HCT116 (cell line): ENCODE measurements around the gene RNASEH2B. TPM values are rescaled to one million over a fixed set of nuclear protein-coding genes. Genes with fewer than 3 reads are reported as not detected.

ENCODE experiments used
- ATAC-seq: fragments of 200-7000 bp; cut with Tn5 transposase; 2 replicates; pipeline ENCODE4 v1.9.1; 2020; ENCODE audit warnings: mild to moderate bottlenecking, moderate library complexity
- BruUV-seq: library from RNA; stranded (reverse); fragments of 400-500 nt; replicated peaks from 2 replicates; lab custom pipeline; 2021; lab: Mats Ljungman, UMichigan
- CTCF ChIA-PET: fragments of 300-600 bp; sonication (Branson Sonifier 250); formaldehyde crosslinking; loops from one replicate; lab custom pipeline; 2021; ENCODE audit warnings: antibody characterized with exemption; lab: Charles Lee
- POLR2A ChIA-PET: fragments of 300-600, 350-600 bp; sonication (Branson Sonifier 250); formaldehyde crosslinking; loops from one replicate; lab custom pipeline; 2021; ENCODE audit warnings: antibody characterized with exemption; lab: Charles Lee
- RAD21 ChIA-PET, 2 experiments: fragments of 300-600 bp; sonication (Branson Sonifier 250); formaldehyde crosslinking; loops; one replicate each; lab custom pipeline; 2023; ENCODE audit warnings: low total read pairs in 2 of 2; ENCODE audit not compliant: uncharacterized antibody in 2 of 2, unreplicated experiment in 2 of 2, low non-redundant PET in 1 of 2; lab: Charles Lee
- DNase-seq: peaks from one replicate; pipeline ENCODE4 v3.0.0-alpha.2; 2010; ENCODE audit warnings: low read depth, low spot score
- H2AFZ ChIP-seq: fragments of 200-600 bp; shearing (Covaris generic), sonication (generic); 2 replicates; pipeline ENCODE4 v1.6.1; 2017; ENCODE audit warnings: low read depth, mixed run types, mixed read lengths, antibody characterized with exemption, low read length; ENCODE audit not compliant: poor library complexity, severe bottlenecking
- H3K27ac ChIP-seq: 2 replicates; pipeline ENCODE4 v1.5.1; 2012; ENCODE audit warnings: low read depth, low read length
- H3K27me3 ChIP-seq: fragments of 200-600 bp; sonication (generic); 2 replicates; pipeline ENCODE4 v1.6.1; 2016; ENCODE audit warnings: mixed run types, low read length, mixed read lengths; ENCODE audit not compliant: insufficient read depth
- H3K36me3 ChIP-seq, 2 experiments: fragments of 200-500 bp in 1 of 2; fragments of 200-600 bp in 1 of 2; sonication (Bioruptor generic) in 1 of 2; sonication (generic) in 1 of 2; 2 replicates each; pipeline versions ENCODE4 v1.5.1 to v1.6.1; 2014 to 2016; ENCODE audit warnings: low read length in 2 of 2, inconsistent platforms in 1 of 2, mixed read lengths in 1 of 2, mixed run types in 1 of 2; ENCODE audit not compliant: insufficient read depth in 2 of 2, control insufficient read depth in 1 of 2
- H3K4me1 ChIP-seq, 2 experiments: fragments of 200-600 bp in 1 of 2; sonication (generic) in 1 of 2; 2 replicates each; pipeline versions ENCODE4 v1.5.1 to v1.6.1; 2012 to 2017; ENCODE audit warnings: low read length in 2 of 2, inconsistent platforms in 1 of 2, mild to moderate bottlenecking in 1 of 2, mixed read lengths in 1 of 2, mixed run types in 1 of 2, moderate library complexity in 1 of 2; ENCODE audit not compliant: insufficient read depth in 2 of 2, control insufficient read depth in 1 of 2
- H3K4me2 ChIP-seq: fragments of 200-600 bp; sonication (generic); 2 replicates; pipeline ENCODE4 v1.6.1; 2017; ENCODE audit warnings: mixed run types, low read length, mixed read lengths
- H3K4me3 ChIP-seq, 2 experiments: fragments of 200-600 bp in 1 of 2; sonication (generic) in 1 of 2; replicated peaks in 1 of 2; 2 replicates each; pipeline ENCODE4 v1.5.1; 2011 to 2016; ENCODE audit warnings: low read length in 2 of 2, control low read depth in 1 of 2, low read depth in 1 of 2, mild to moderate bottlenecking in 1 of 2, mixed read lengths in 1 of 2, mixed run types in 1 of 2
- H3K79me2 ChIP-seq: fragments of 200-600 bp; sonication (generic); 2 replicates; pipeline ENCODE4 v1.6.1; 2017; ENCODE audit warnings: mild to moderate bottlenecking, mixed run types, low read length, moderate library complexity, mixed read lengths; ENCODE audit not compliant: insufficient read depth
- H3K9ac ChIP-seq: fragments of 200-600 bp; sonication (generic); 2 replicates; pipeline ENCODE4 v1.6.1; 2016; ENCODE audit warnings: low read length, mixed read lengths
- H3K9me2 ChIP-seq: fragments of 200-600 bp; sonication (generic), shearing (Covaris generic); 2 replicates; pipeline ENCODE4 v1.6.1; 2017; ENCODE audit warnings: mixed run types, mild to moderate bottlenecking, moderate library complexity; ENCODE audit not compliant: insufficient read depth
- H3K9me3 ChIP-seq, 2 experiments: fragments of 200-500 bp in 1 of 2; fragments of 200-600 bp in 1 of 2; sonication (Bioruptor generic) in 1 of 2; sonication (generic) in 1 of 2; 2 replicates each; pipeline ENCODE4 v1.6.1; 2014 to 2017; ENCODE audit warnings: low read length in 2 of 2, mixed read lengths in 2 of 2, inconsistent platforms in 1 of 2, low read depth in 1 of 2, mild to moderate bottlenecking in 1 of 2, mixed run types in 1 of 2, moderate library complexity in 1 of 2; ENCODE audit not compliant: control insufficient read depth in 1 of 2, insufficient read depth in 1 of 2
- H4K20me1 ChIP-seq: fragments of 200-600 bp; sonication (generic), shearing (Covaris generic); 2 replicates; pipeline ENCODE4 v1.6.1; 2017; ENCODE audit warnings: mixed run types, mild to moderate bottlenecking, moderate library complexity; ENCODE audit not compliant: insufficient read depth
- CEBPB ChIP-seq: IDR thresholded peaks from 2 replicates; pipeline ENCODE4 v1.6.1; 2012; ENCODE audit warnings: low read depth
- EZH2phosphoT487 ChIP-seq: fragments of 200-600 bp; IDR thresholded peaks from 2 replicates; pipeline ENCODE4 v1.6.1; 2018; ENCODE audit warnings: antibody characterized with exemption, borderline replicate concordance
- FOSL1 ChIP-seq: IDR thresholded peaks from 2 replicates; pipeline ENCODE4 v1.6.1; 2012; ENCODE audit warnings: low read depth
- MAX ChIP-seq: IDR thresholded peaks from 2 replicates; pipeline ENCODE4 v1.6.1; 2012
- POLR2A ChIP-seq: IDR thresholded peaks from 2 replicates; pipeline ENCODE4 v1.7.0; 2011; ENCODE audit warnings: borderline replicate concordance; ENCODE audit not compliant: insufficient read depth, insufficient read length; ENCODE audit errors: extremely low read depth
- REST ChIP-seq: IDR thresholded peaks from 2 replicates; pipeline ENCODE4 v1.6.1; 2012; ENCODE audit warnings: low read depth
- SIN3A ChIP-seq: IDR thresholded peaks from 2 replicates; pipeline ENCODE4 v1.6.1; 2012; ENCODE audit warnings: low read depth
- SP1 ChIP-seq: IDR thresholded peaks from 2 replicates; pipeline ENCODE4 v1.6.1; 2012; ENCODE audit warnings: low read depth
- SRF ChIP-seq: IDR thresholded peaks from 2 replicates; pipeline ENCODE4 v1.6.1; 2012; ENCODE audit warnings: low read depth
- intact Hi-C: fragments of 100-400 bp; cut with micrococcal nuclease; formaldehyde crosslinking; loops from 2 replicates; pipeline ENCODE4 v1.10.0; 2022
- total RNA-seq: library from RNA; stranded (reverse); gene quantifications from one replicate; pipeline ENCODE4 v1.2.1, GENCODE V29; 2021; ENCODE audit not compliant: unreplicated experiment

RNASEH2B gene
- total RNA-seq, 1 experiment from 2014 or later = 41.3 TPM

GRCh38 chr13:51004918-51005460, 95.4 kb downstream of the RNASEH2B start:
- ChIA-PET POLR2A (no interaction called here), RAD21 (no interaction called here)

More at GRCh38 chr13:51004918-51005460, 95.4 kb downstream of the RNASEH2B start:
- Histone ChIP-seq H3K36me3 (no peaks in the 10 kb centered on the region), H3K9ac (no peak overlapping the region), H4K20me1 (no peaks in the 10 kb centered on the region), H3K9me3 (no peaks in the 10 kb centered on the region), H3K27me3 (no peaks in the 10 kb centered on the region), H3K79me2 (no peaks in the 10 kb centered on the region), H3K9me2 (no peaks in the 10 kb centered on the region), H3K4me2 (no peak overlapping the region), H3K27ac (no peak overlapping the region), H2AFZ (no peak overlapping the region), H3K4me3 (no peak overlapping the region), H3K4me1 (no peaks in the 10 kb centered on the region)
- CTCF ChIA-PET = no interaction called here
- no peak for DNase-seq
- no TSS peak for BruUV-seq
- no peak for ATAC-seq
- TF ChIP-seq SIN3A (no peak), MAX (no peak), FOSL1 (no peak), EZH2phosphoT487 (no peak), SRF (no peak), REST (no peak), SP1 (no peak), CEBPB (no peak), POLR2A (no peak)
- intact Hi-C loops = no loop called here
